Thyroid gland (tissue), 4 donors: ENCODE data around the gene CELF4.

Source experiments
- POLR2A ChIP-seq, 2 donors: fragments of 450-650 bp; IDR thresholded peaks; one replicate each; pipeline ENCODE4 v1.6.1; 2017; ENCODE audit warnings: antibody characterized with exemption in 2 of 2, mild to moderate bottlenecking in 2 of 2, moderate library complexity in 1 of 2
- TF ChIP-seq, protein P1 (sequence below), 6 experiments: fragments of 200-600 bp in 3 of 6; fragments of 450-650 bp in 3 of 6; sonication (generic) in 3 of 6; IDR thresholded peaks; one replicate each; pipeline ENCODE4 v1.5.1; 2016 to 2019; ENCODE audit warnings: antibody characterized with exemption in 6 of 6, mild to moderate bottlenecking in 2 of 6, inconsistent platforms in 1 of 6, moderate library complexity in 1 of 6

GRCh38 chr18:37264956-37265355, 300.6 kb downstream of the CELF4 start:
- TF ChIP-seq, protein P1, sequence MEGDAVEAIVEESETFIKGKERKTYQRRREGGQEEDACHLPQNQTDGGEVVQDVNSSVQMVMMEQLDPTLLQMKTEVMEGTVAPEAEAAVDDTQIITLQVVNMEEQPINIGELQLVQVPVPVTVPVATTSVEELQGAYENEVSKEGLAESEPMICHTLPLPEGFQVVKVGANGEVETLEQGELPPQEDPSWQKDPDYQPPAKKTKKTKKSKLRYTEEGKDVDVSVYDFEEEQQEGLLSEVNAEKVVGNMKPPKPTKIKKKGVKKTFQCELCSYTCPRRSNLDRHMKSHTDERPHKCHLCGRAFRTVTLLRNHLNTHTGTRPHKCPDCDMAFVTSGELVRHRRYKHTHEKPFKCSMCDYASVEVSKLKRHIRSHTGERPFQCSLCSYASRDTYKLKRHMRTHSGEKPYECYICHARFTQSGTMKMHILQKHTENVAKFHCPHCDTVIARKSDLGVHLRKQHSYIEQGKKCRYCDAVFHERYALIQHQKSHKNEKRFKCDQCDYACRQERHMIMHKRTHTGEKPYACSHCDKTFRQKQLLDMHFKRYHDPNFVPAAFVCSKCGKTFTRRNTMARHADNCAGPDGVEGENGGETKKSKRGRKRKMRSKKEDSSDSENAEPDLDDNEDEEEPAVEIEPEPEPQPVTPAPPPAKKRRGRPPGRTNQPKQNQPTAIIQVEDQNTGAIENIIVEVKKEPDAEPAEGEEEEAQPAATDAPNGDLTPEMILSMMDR (IDR thresholded peaks at IDR 0.05), result no peak
- TF ChIP-seq POLR2A (IDR thresholded peaks at IDR 0.05), result no peak
